ENCODE results near the gene UTP18.
"Not testable (repeated sequence)": the region's sequence is repeated elsewhere in the genome, so short reads cannot be mapped to it uniquely, and the experiment has no call there.

The UTP18 gene

DNA sequence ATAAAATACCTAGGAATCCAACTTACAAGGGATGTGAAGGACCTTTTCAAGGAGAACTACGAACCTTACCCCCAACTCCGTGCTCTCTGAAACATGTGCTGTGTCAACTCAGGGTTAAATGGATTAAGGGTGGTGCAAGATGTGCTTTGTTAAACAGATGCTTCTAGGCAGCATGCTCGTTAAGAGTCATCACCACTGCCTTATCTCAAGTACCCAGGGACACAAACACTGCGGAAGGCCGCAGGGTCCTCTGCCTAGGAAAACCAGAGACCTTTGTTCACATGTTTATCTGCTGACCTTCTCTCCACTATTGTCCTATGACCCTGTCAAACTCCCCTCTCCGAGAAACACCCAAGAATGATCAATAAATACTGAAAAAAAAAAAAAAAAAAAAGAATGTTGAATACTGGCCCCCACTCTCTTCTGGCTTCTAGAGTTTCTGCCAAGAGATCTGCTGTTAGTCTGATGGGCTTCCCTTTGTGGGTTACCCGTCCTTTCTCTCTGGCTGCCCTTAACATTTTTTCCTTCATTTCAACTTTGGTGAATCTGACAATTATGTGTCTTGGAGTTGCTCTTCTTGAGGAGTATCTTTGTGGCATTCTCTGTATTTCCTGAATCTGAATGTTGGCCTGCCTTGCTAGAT, 70.6 kb downstream of the UTP18 start:
- not testable (repeated sequence) for DNase-seq (ENCODE audit: low read depth)

GRCh38 chr17:51335006-51335590, 74.8 kb downstream of the UTP18 start:
- DNase-seq (ENCODE audit: low read depth) = no peak

GRCh38 chr17:51335883-51336822, 75.8 kb downstream of the UTP18 start:
- DNase-seq (ENCODE audit: low read depth) = no peak

GRCh38 chr17:51341457-51341856, 81.1 kb downstream of the UTP18 start:
- DNase-seq (ENCODE audit: low read depth) = no peak

- no peak for DNase-seq (ENCODE audit: low read depth)
Observed at GRCh38 chr17:51342257-51342656, 81.9 kb downstream of the UTP18 start.

DNA sequence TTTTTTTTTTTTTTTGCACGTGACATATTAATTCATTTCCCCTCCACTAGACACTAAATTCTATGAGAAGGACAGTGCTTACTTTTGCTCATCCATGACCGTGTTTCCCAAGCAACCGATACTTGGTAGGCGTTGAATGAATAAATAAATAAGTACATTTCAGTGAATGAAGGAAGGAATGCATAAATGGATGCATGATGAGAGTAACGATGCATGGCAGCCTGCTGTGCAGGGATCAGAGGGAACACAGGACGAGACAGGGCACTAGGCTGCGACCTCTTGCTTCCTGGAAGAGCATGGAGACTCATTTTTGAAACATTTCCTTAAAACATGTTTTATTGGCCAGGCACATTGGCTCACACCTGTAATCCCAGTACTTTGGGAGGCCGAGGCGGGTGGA, 84.2 kb downstream of the UTP18 start:
- DNase-seq (ENCODE audit: low read depth) = no peak

DNA sequence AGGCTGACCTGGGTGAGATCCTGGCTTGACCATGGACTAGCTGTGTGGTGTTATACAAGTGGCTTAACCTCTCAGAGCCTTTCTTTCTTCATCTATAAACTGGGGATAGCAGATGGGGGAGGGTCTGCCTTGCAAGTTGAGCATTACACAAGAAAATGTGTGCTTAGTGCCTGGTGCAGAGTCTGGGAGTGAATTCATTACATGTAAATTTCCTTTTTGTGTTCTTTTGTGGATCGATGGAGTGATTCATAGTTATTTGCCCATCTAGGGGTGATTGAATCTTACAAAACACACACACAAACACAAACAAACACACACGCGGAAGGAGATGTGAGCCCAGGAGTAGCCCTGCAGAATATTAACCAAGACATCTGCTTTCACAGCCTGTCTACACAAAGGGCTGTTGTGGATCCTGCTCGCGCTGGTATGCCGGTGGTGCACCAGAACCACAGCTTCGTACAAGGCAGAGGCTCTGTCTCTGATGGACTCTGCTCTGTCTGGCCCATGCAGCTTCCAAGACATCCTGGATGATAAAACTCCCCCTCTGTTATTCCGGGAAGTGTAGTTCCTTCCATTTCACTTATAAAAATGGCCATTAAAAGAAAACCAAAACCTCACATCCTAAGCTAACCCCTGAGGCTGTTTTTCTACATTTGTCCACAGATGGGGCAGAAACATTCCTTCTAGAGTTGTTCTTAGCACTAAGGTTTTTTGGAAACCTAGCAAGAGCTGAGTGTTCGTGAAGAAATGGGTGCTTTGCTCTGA, 86.1 kb downstream of the UTP18 start:
- no peak for DNase-seq (ENCODE audit: low read depth)

Data from stimulated activated CD4-positive, alpha-beta T cell treated with anti-CD3 and anti-CD28 coated beads, Interleukin-2, amount 100 ng/mL, for 4 hours (primary cell).